Kasumi-1 (cell line): ENCODE results near the gene AGBL4.

Experiments used
- DNase-seq, 2 experiments: peaks; one replicate each; lab custom pipeline; 2025; lab: John Stamatoyannopoulos, UW

The AGBL4 gene

DNA sequence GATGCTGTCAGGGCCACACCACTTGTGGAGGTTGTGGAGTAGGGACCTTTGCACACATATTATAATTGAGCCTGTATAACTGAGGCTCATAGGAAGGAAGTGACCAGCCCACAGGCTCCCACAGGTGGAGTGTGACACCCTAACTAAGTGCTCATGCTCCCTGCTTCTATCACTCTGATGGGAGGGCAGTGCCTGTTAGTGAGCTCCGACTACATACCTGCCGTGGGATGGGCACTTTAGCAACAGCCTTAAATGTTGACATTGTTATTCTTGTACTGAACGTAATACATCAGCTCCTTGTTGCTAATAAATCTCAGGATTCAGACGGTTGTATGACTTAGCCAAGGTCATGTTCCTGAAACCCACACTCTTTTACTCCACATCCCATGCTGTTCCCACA, 1305.0 kb downstream of the AGBL4 start:
- no peak for DNase-seq

DNA sequence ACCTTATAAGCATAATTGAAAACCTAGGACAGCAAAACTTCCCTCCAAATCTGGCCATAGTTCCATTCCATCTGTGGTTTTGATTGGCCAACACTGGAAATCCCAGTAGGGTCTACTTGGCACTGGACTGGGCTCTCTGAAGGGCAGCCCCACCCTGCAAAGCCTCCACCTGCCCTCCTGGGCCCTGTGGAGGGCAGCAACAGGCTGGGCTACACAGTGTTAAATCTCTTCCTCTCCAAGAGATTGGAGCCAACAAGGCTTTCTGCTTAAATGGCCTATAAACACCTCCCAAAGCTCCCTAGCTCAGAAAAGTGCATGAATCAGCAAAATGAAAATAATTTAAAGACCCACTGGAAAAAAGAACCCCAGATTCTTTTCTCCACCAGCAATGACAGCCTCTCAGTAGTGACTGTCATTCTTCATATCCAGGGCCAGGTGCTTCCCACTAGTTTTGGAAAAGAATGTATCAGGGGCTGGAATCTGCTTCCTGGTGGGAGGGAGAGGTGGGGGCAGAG, 1305.6 kb downstream of the AGBL4 start:
- DNase-seq: no peak

DNA sequence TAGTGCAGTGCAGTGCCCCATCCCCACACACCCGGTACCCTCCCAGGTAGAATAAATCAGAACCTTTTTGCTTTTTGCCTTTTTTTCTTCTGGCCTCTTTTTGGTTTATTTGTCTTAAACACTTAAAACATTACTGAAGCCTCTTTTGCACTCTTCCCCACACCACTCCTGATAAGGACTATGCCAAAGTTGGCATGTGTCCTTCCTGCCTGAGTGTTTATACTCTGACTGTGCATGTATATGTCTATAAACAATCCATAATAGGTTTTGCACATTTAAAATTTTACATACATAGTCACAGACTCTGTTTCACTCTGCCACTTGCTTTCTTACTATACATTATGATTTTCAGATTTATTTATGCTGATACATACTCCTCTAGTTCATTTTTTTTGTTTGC, 1306.7 kb downstream of the AGBL4 start:
- no peak for DNase-seq

DNA sequence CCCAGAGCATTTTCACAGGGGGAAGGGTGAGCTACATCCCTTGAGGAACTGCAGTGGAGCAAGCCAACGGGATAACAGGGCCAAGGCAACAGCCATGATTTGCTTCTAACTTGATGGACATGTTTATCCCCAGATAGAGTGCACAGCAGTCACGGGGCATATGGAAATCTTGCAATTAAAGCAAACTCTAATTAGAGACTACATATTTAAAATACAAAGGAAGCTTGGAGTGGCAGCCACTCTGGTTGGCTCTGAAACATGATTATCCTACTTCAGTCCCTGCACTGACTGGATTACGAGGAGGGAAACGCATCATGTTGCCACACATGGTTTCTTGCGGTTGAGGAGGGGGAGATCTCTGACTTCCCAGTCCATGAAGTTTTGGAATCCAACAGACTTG, 1307.8 kb downstream of the AGBL4 start:
- no peak for DNase-seq

DNA sequence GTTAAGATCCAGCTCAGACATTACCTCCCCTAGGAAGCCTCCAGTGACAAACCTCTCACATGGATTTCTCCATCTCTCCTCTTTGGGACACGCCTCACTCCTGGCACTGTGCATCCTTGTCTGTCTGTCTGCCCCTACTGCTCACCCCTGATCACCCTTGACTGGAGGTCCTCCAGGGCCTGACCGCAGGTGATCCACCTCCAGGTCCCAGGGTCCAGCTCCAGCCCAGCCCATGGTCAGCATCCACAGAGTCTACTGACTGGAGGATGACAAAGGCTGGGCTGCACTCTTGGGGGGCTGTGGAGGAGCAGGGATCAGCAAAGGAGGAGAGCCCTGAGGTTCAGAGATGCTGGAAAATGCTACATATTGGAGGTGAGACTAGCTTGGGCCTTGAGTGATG, 1312.8 kb downstream of the AGBL4 start:
- no peak for DNase-seq

DNA sequence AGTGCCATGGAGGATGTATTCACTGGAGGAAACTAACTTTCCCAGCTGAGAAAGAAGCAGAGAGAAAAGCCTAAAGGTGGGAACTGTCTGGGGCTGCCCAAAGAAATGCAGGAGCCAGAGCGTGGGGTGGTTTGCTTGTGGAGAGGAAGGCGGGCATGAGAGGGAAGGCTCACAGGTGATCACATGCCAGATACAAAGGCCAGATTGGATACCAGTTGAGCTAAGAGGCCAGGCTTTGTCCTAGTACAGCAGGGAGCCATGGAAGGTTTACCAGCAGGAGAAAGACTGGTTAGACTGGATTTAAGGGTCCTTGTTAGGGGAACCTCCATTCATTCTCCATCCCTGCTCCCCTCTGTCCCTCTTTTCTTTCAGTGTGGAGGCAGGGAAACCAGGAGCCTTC, 1313.4 kb downstream of the AGBL4 start:
- DNase-seq: no peak

DNA sequence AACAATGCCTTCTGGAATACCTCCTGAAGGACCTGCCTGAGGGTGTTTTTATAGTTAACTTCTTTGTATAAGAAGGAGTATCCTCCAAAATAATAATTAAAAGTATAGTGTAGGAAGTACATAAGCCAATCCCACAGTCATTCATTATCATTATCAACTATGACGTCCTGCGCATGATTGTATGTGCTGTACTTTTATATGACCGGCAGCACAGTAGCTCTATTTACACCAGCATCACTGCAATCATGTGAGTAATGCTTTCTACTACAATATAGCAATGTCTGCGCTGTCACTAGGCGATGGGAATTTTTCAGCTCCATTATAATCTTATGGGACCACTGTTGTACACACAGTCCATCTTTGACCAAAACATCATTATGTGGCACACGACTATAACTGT, 1319.0 kb downstream of the AGBL4 start:
- no peak for DNase-seq

DNA sequence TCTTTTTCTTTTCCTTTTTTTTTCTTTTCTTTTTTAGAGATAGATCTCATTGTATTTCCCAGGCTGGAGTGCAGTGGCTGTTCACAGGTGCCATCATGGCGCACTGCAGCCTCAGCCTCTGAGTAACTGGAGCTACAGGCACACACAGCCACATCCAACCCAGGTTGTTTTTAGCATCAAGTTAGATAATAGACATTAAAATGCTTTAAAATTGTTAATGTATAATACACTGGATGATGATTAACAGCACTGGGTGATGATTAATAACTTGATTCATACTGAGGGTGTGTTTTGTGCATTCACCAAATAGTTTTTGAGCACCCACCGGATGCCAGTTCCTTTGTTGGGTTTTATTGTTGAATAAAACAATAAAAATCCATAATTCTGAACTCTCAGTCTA, 1322.3 kb downstream of the AGBL4 start:
- DNase-seq: no peak

DNA sequence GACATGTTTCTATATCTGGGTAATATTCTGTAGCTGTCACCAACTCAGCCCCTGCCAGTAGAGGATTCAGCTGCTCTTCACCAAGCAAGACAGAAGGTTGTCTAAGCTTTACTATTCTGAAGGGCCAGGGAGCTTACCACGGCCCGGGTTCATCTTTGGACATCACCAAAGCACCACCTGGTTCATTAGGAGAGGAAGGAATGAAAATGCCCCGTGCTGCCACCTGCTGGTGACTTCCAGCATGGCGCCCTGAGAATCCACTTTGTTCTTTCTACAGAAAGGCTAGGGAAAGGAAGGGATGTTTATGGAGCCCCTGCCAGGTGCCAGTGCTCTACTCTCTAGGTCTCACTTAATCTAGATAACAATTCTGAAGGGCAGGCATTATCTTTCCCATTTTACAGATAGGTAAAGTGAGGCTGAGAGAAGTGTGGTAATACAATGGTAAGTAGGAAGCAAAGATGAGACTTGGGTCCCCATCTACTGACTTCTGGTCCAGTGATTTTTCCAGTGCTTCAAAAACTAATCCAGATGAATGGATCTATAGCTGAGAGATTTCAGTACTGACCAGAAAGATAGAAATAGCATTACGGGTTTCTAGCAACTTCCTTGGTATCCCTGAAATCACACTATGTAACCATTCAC, 1326.6 kb downstream of the AGBL4 start:
- DNase-seq: peak; percentile 24 to 38

DNA sequence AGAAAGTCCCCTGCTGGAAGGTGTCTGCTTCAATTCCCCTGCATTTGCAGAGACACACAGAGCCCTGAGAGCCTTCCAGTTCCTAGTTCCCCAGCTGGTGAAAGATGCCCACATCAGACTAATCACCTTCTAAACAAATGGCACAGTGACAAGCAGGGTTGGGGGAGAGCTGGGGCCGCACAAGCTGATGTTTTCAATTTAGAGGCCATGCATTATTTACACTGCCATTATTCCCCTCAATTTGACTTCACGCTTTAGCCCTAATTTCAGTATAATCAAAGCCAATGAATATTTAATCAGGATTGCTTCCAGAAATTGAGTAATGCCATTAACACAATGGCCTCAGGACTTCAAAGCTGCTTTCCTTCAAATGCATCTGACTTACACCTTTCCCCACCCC, 1328.6 kb downstream of the AGBL4 start:
- DNase-seq: no peak

DNA sequence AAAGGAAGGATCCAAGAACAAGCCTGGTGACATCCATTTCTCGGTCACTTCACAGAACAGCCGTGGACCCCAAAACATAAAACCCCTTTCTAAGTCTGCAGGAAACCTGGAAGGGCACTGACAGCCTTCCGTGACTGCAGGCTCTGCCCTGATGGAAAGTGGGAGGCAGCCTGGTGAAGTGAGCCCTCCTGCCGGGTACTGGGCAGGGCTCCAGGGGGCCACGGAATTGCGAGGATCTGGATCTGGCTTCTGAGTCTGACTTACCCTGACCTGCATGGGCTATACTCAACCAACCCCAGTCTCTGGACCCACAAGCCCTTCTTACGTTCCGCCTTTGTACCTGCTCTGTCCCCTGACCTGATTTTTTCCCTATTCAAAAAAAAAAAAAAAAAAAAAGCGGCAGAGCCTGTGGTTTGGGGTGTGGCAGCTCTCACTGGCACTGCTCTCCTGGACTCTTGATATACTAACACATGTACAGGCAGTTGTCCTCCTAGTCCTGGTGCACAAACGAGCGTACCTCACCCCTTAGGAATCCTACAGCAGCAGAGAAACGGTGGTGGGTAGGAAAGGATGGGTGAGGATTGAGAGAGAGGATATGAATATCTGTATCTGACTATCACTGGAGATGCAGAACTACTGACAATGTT, 1330.0 kb downstream of the AGBL4 start:
- DNase-seq: no peak

DNA sequence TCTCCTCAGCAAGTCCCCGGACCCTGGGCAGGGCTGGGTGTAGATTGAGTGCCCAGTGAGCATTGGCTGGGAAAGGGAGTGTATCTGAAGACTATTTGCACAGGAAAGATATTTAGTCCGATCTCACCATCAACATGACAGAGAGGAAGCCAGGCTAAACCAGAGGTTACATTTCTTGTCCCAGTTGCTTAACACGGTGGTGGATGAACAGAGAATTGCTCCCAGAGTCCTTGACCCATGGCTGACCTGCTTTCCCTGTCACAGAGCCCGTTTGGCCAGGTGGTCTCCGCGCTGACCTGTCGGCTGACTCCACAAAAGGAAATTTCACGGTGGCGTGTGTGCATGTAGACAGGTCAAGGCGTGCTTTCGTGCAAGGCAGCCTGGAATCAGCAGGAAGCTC, 1330.6 kb downstream of the AGBL4 start:
- DNase-seq: no peak

DNA sequence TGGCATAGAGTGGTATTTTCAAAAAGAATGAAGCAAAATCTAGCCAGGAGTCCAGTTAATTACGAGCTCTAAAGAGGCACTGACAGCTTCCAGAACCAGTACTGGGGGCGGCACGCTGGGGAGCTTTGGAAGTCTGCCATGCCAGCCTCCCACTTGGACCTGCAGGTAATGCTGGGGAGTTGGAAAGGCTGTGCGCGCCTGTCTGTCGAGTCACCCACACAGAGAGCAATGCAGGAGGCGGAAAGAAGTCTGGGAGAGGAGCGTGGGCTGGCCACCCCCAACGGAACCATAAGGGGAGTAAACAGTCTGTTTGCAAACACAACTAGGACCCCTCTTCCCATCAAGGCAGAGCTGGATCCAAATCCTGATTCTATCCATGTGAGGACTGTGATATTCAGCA, 1331.5 kb downstream of the AGBL4 start:
- DNase-seq: no peak

DNA sequence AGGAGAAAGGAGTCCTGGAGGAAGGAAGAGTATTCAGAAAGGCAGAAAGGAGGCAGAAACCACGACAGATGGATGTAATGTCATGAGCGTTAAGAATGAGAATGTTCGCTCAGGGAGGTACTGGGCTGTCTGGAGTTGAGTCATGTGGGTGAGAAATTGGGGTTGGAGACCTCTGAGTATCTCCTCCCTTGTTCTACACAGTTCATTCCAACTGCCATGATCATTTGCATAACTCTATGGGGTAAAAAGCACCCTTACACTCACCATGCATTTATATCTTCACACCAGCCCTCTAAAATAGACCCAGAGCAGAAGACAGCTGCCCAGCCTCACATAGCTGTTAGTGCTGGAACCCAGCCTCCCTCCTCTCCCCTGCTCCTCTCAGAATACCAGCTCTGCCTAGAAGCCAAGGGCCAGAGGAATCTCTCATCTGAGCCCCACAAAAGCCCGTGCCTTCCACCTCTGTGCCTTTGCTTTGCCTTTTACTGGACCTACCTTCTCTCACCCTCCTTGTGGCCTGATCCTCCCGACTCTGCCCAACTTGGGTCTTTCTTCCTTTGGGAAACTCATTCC, 1332.2 kb downstream of the AGBL4 start:
- DNase-seq: no peak

DNA sequence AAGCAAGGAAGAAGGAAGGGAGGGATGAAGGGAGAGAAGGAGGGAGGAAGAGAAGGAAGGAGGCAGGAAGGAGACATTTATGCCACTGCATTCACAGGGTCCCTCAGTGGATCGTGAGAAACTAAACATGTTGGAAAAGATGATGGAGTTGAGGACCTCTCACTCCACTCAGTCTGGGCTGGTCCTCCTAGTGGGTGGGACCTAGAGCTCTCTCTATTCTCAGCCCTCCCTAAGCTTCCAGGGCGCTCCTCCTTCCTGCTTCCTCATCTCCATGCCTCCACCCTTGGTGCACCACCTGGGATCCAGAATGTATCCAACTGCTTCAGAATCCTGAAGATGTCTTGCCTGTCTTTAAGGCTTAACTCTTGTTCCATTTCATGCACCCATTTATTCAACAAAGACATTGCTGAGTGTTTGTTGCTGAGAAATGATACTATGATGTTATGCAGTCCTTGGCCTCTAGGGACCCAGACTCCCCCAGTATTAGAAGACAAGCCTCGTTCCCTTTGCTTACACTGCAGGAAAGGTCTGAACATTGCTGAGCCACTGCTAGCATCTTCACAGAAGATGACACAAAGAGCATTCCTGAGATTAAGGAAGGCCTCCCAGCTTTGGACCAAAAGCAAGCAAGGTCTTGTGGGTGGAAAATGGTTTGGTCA, 1335.5 kb downstream of the AGBL4 start:
- peak in 1 of 2 experiments; percentile 14 for DNase-seq

DNA sequence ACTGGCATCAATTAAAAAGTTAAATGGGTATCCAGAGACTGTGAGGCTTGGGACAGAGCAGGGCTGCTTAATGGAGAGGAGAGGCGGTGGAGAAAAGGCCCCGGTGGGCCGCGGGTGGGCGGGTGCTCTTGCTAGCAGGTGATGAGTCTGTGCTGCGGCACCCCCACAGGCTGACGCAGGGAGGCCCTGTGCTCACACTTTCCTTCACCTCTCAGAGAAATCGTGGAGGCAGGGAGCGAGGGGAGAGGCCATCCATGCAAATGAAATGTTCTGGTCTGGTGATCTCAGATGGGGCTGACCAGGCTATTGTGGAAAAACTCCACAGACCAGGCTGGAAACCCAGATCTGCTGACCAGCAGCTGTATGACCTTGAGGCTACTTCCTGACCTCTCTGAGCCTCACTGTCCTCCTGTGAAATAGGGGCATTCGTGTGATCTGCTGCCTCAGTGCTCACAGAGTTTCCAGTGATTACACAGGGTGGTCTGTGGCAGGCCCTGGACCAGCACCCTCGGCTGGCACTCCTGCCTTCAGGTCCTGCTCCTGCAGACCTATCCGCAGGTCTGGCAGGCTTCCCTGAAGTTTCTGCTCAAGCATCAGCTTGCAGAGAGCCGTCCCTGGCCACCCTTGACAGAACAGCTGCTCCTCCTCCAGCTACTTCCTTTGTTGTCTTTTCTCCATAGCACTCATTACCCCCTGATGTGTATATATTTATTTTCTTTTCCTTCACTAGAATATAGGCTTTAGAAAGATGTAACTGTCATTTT, 1336.3 kb downstream of the AGBL4 start:
- DNase-seq: no peak

DNA sequence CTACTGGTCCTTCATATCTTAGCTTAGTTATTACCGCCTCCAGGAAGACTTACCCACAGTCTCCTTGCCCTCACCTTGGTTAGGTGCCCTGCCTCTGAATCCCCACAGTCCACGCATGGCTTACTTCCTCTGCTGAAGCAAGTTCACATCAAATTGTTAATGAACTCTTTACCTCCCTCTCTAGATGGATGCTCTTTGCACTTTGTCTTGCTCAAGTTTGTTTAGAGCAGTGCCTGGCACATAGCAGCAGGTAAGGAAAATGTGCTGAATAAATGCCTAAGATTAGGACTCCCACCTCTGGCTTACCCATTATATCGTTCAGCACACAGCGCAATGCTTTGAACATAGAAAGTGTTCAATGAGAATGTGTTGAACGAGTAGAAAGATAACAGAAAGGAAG, 1337.6 kb downstream of the AGBL4 start:
- DNase-seq: no peak

DNA sequence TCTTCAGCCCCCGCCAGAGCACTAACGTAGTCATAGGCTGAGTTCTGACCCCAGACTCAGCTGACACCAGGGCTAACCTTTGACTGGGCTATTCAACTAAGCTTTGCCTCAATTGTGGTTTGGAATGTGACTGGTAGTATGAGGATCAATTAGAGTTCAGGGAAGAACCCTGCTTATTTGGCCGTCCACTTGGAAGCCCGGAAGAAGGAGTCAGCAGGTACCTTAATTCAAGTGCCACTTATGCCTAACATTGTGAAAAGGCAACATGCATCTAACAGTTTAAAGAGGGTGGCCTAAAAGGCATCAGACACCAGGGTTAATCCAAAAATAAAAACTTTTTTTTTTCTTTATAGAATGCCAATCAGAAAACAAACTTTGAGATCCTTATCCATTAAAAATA, 1339.4 kb downstream of the AGBL4 start:
- no peak for DNase-seq

DNA sequence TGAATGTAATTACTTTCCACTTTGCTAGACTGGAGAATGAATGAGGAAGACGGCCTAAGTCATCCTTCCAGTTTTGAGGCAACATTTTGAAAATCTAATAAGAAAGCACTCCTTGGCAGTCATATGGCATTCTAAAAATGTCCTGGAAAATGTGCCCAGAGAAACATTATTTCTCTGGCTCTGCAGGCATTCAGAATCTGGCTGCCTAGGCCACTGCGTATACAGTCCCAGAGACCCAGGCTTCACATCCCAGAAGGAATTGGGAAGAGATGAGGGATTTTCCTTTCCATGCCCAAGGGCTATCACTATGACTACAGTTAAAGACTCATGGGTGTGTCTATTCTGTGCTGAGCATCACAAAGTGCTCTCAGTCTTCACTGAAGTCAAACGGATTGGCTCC, 1339.9 kb downstream of the AGBL4 start:
- DNase-seq: no peak

DNA sequence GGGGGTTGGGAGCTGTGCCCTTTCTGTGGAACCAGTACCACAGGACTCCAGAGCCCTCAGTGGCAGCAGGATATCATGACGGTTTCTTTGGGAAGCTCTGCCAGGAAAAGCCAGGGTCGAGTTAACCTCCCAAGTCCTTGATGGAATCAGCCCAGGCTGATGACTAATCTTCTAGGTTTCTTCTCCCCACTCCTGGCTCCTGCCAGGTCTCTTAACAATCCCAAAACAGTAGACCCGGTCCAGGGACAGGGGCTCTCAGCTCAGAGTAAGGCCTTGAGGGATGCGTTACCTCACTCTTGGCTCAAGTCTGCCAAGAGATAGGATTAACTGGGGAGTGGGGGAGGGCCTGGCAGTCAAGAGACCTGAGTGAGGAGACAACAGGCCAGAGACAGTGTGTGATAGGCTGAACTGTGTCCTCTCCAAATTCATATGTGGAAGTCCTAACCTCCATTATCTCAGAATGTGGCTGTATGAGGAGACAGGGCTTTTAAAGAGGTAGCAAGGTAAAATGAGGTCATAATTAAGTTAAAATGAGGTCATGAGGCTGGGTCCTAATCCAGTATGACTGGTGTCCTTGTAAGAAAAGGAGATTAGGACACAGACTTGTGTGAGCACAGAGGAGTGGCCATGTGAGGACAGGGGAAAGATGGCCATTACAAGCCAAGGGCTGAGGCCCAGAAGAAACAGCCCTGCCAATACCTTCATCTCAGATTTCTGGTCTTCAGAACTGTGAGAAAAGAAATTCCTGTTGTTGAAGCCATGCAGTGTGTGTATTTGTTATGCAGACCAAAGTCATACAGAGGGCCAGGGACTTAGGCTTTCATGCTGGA, 1342.1 kb downstream of the AGBL4 start:
- DNase-seq: no peak

DNA sequence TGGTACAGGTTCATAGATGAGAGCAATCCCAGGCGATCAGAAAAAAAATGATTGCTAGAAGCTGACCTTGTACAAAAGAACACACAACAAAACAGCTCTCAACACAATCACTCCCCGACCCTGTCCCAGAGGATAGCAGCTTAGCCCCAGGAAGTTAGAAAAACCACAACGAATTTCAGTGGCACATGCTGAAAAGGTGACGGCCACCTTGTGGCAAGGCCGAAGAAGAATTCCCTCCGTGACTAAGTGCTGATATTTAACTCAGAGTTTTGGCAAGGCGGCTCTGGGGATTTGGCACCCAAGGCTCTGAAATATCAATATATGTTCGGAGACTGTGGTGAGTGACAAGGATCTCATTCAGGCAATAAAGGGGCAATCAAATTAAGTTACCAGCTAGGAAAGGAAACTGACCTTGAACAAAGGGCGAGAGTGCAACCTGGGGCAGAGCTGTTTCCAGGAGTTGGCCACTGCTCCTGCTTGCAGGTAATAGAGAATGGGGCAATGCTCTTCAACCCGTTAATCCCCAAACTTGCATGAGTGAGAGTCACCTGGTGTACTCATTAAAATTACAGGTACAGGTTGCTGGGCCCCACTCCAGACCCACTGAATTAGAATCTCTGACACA, 1343.2 kb downstream of the AGBL4 start:
- no peak for DNase-seq
